HCT116 (cell line): Measurements from ENCODE around the gene MED13L. TPM values are rescaled to one million over a fixed set of nuclear protein-coding genes. Genes with fewer than 3 reads are reported as not detected.

ENCODE experiments used
- ATAC-seq: fragments of 200-7000 bp; cut with Tn5 transposase; 2 replicates; pipeline ENCODE4 v1.9.1; 2020; ENCODE audit warnings: mild to moderate bottlenecking, moderate library complexity
- BruUV-seq: library from RNA; stranded (reverse); fragments of 400-500 nt; replicated peaks from 2 replicates; lab custom pipeline; 2021; lab: Mats Ljungman, UMichigan
- CTCF ChIA-PET: fragments of 300-600 bp; sonication (Branson Sonifier 250); formaldehyde crosslinking; loops from one replicate; lab custom pipeline; 2021; ENCODE audit warnings: antibody characterized with exemption; lab: Charles Lee
- POLR2A ChIA-PET: fragments of 300-600, 350-600 bp; sonication (Branson Sonifier 250); formaldehyde crosslinking; loops from one replicate; lab custom pipeline; 2021; ENCODE audit warnings: antibody characterized with exemption; lab: Charles Lee
- RAD21 ChIA-PET, 2 experiments: fragments of 300-600 bp; sonication (Branson Sonifier 250); formaldehyde crosslinking; loops; one replicate each; lab custom pipeline; 2023; ENCODE audit warnings: low total read pairs in 2 of 2; ENCODE audit not compliant: uncharacterized antibody in 2 of 2, unreplicated experiment in 2 of 2, low non-redundant PET in 1 of 2; lab: Charles Lee
- DNase-seq: peaks from one replicate; pipeline ENCODE4 v3.0.0-alpha.2; 2010; ENCODE audit warnings: low read depth, low spot score
- H2AFZ ChIP-seq: fragments of 200-600 bp; shearing (Covaris generic), sonication (generic); 2 replicates; pipeline ENCODE4 v1.6.1; 2017; ENCODE audit warnings: low read depth, mixed run types, mixed read lengths, antibody characterized with exemption, low read length; ENCODE audit not compliant: poor library complexity, severe bottlenecking
- H3K27ac ChIP-seq: 2 replicates; pipeline ENCODE4 v1.5.1; 2012; ENCODE audit warnings: low read depth, low read length
- H3K27me3 ChIP-seq: fragments of 200-600 bp; sonication (generic); 2 replicates; pipeline ENCODE4 v1.6.1; 2016; ENCODE audit warnings: mixed run types, low read length, mixed read lengths; ENCODE audit not compliant: insufficient read depth
- H3K36me3 ChIP-seq, 2 experiments: fragments of 200-500 bp in 1 of 2; fragments of 200-600 bp in 1 of 2; sonication (Bioruptor generic) in 1 of 2; sonication (generic) in 1 of 2; 2 replicates each; pipeline versions ENCODE4 v1.5.1 to v1.6.1; 2014 to 2016; ENCODE audit warnings: low read length in 2 of 2, inconsistent platforms in 1 of 2, mixed read lengths in 1 of 2, mixed run types in 1 of 2; ENCODE audit not compliant: insufficient read depth in 2 of 2, control insufficient read depth in 1 of 2
- H3K4me1 ChIP-seq, 2 experiments: fragments of 200-600 bp in 1 of 2; sonication (generic) in 1 of 2; 2 replicates each; pipeline versions ENCODE4 v1.5.1 to v1.6.1; 2012 to 2017; ENCODE audit warnings: low read length in 2 of 2, inconsistent platforms in 1 of 2, mild to moderate bottlenecking in 1 of 2, mixed read lengths in 1 of 2, mixed run types in 1 of 2, moderate library complexity in 1 of 2; ENCODE audit not compliant: insufficient read depth in 2 of 2, control insufficient read depth in 1 of 2
- H3K4me2 ChIP-seq: fragments of 200-600 bp; sonication (generic); 2 replicates; pipeline ENCODE4 v1.6.1; 2017; ENCODE audit warnings: mixed run types, low read length, mixed read lengths
- H3K4me3 ChIP-seq, 2 experiments: fragments of 200-600 bp in 1 of 2; sonication (generic) in 1 of 2; replicated peaks in 1 of 2; 2 replicates each; pipeline ENCODE4 v1.5.1; 2011 to 2016; ENCODE audit warnings: low read length in 2 of 2, control low read depth in 1 of 2, low read depth in 1 of 2, mild to moderate bottlenecking in 1 of 2, mixed read lengths in 1 of 2, mixed run types in 1 of 2
- H3K79me2 ChIP-seq: fragments of 200-600 bp; sonication (generic); 2 replicates; pipeline ENCODE4 v1.6.1; 2017; ENCODE audit warnings: mild to moderate bottlenecking, mixed run types, low read length, moderate library complexity, mixed read lengths; ENCODE audit not compliant: insufficient read depth
- H3K9ac ChIP-seq: fragments of 200-600 bp; sonication (generic); 2 replicates; pipeline ENCODE4 v1.6.1; 2016; ENCODE audit warnings: low read length, mixed read lengths
- H3K9me2 ChIP-seq: fragments of 200-600 bp; sonication (generic), shearing (Covaris generic); 2 replicates; pipeline ENCODE4 v1.6.1; 2017; ENCODE audit warnings: mixed run types, mild to moderate bottlenecking, moderate library complexity; ENCODE audit not compliant: insufficient read depth
- H3K9me3 ChIP-seq, 2 experiments: fragments of 200-500 bp in 1 of 2; fragments of 200-600 bp in 1 of 2; sonication (Bioruptor generic) in 1 of 2; sonication (generic) in 1 of 2; 2 replicates each; pipeline ENCODE4 v1.6.1; 2014 to 2017; ENCODE audit warnings: low read length in 2 of 2, mixed read lengths in 2 of 2, inconsistent platforms in 1 of 2, low read depth in 1 of 2, mild to moderate bottlenecking in 1 of 2, mixed run types in 1 of 2, moderate library complexity in 1 of 2; ENCODE audit not compliant: control insufficient read depth in 1 of 2, insufficient read depth in 1 of 2
- H4K20me1 ChIP-seq: fragments of 200-600 bp; sonication (generic), shearing (Covaris generic); 2 replicates; pipeline ENCODE4 v1.6.1; 2017; ENCODE audit warnings: mixed run types, mild to moderate bottlenecking, moderate library complexity; ENCODE audit not compliant: insufficient read depth
- ATF3 ChIP-seq: IDR thresholded peaks from 2 replicates; pipeline ENCODE4 v1.6.1; 2012
- CBX3 ChIP-seq: IDR thresholded peaks from 2 replicates; pipeline ENCODE4 v1.6.1; 2012; ENCODE audit warnings: low read depth
- CEBPB ChIP-seq: IDR thresholded peaks from 2 replicates; pipeline ENCODE4 v1.6.1; 2012; ENCODE audit warnings: low read depth
- EGR1 ChIP-seq: IDR thresholded peaks from 2 replicates; pipeline ENCODE4 v1.6.1; 2012; ENCODE audit warnings: low read depth
- EZH2 ChIP-seq: fragments of 200-600 bp; sonication (generic); IDR thresholded peaks from 2 replicates; pipeline ENCODE4 v1.6.1; 2017; ENCODE audit warnings: antibody characterized with exemption, mixed run types
- EZH2phosphoT487 ChIP-seq: fragments of 200-600 bp; IDR thresholded peaks from 2 replicates; pipeline ENCODE4 v1.6.1; 2018; ENCODE audit warnings: antibody characterized with exemption, borderline replicate concordance
- FOSL1 ChIP-seq: IDR thresholded peaks from 2 replicates; pipeline ENCODE4 v1.6.1; 2012; ENCODE audit warnings: low read depth
- POLR2A ChIP-seq: IDR thresholded peaks from 2 replicates; pipeline ENCODE4 v1.7.0; 2011; ENCODE audit warnings: borderline replicate concordance; ENCODE audit not compliant: insufficient read depth, insufficient read length; ENCODE audit errors: extremely low read depth
- POLR2AphosphoS5 ChIP-seq: IDR thresholded peaks from 2 replicates; pipeline ENCODE4 v1.6.1; 2011; ENCODE audit warnings: mild to moderate bottlenecking, low read depth, low read length, moderate library complexity
- RAD21 ChIP-seq: IDR thresholded peaks from 2 replicates; pipeline ENCODE4 v1.6.1; 2012; ENCODE audit warnings: low read depth, mild to moderate bottlenecking
- SIN3A ChIP-seq: IDR thresholded peaks from 2 replicates; pipeline ENCODE4 v1.6.1; 2012; ENCODE audit warnings: low read depth
- SP1 ChIP-seq: IDR thresholded peaks from 2 replicates; pipeline ENCODE4 v1.6.1; 2012; ENCODE audit warnings: low read depth
- SRF ChIP-seq: IDR thresholded peaks from 2 replicates; pipeline ENCODE4 v1.6.1; 2012; ENCODE audit warnings: low read depth
- YY1 ChIP-seq: IDR thresholded peaks from 2 replicates; pipeline ENCODE4 v1.6.1; 2011; ENCODE audit warnings: low read length, low read depth, moderate library complexity, mild to moderate bottlenecking; ENCODE audit not compliant: insufficient replicate concordance; ENCODE audit errors: extremely low read depth
- ZFX ChIP-seq: fragments of 450-650 bp; IDR thresholded peaks from 2 replicates; pipeline ENCODE4 v1.6.1; 2017
- intact Hi-C: fragments of 100-400 bp; cut with micrococcal nuclease; formaldehyde crosslinking; loops from 2 replicates; pipeline ENCODE4 v1.10.0; 2022
- total RNA-seq: library from RNA; stranded (reverse); gene quantifications from one replicate; pipeline ENCODE4 v1.2.1, GENCODE V29; 2021; ENCODE audit not compliant: unreplicated experiment
- TF ChIP-seq, protein P1 (sequence below), 3 experiments: fragments of 200-600 bp in 1 of 3; sonication (generic) in 1 of 3; IDR thresholded peaks in 2 of 3; conservative IDR thresholded peaks in 1 of 3; 2 replicates each; pipeline ENCODE4 v1.5.1; 2012 to 2017; ENCODE audit warnings: low read depth in 2 of 3, low read length in 2 of 3, antibody characterized with exemption in 1 of 3, borderline replicate concordance in 1 of 3, control low read depth in 1 of 3, mild to moderate bottlenecking in 1 of 3, mixed read lengths in 1 of 3, mixed run types in 1 of 3, moderate library complexity in 1 of 3; ENCODE audit not compliant: insufficient read depth in 1 of 3

The MED13L gene
- total RNA-seq, 1 experiment from 2014 or later: 176 TPM

- Histone ChIP-seq H3K9me2 (no peaks in the 10 kb centered on the region), H3K9ac (no peak overlapping the region), H3K9me3 (no peaks in the 10 kb centered on the region), H3K36me3 (no peaks in the 10 kb centered on the region), H3K27me3 (no peaks in the 10 kb centered on the region), H3K4me1 (peaks cover 0 to 42% of the 10 kb centered on the region in 2 experiments; a peak in 3 of 4 replicates), H3K4me2 (no peak overlapping the region), H3K27ac (no peak overlapping the region), H4K20me1 (peaks cover 71% of the 10 kb centered on the region; the same call in 1 of the 2 replicates), H3K79me2 (peaks cover 99% of the 10 kb centered on the region), H2AFZ (no peak overlapping the region), H3K4me3 (no peak overlapping the region)
- DNase-seq: no peak
- BruUV-seq: no TSS peak
- POLR2A ChIA-PET: interaction anchor here (0.8 kb wide), 1 partner anchor 113 kb away, joined by 4 read pairs; no protein-coding TSS in a partner anchor
- intact Hi-C loops: no loop called here
- TF ChIP-seq RAD21: no peak
- TF ChIP-seq, protein P1, sequence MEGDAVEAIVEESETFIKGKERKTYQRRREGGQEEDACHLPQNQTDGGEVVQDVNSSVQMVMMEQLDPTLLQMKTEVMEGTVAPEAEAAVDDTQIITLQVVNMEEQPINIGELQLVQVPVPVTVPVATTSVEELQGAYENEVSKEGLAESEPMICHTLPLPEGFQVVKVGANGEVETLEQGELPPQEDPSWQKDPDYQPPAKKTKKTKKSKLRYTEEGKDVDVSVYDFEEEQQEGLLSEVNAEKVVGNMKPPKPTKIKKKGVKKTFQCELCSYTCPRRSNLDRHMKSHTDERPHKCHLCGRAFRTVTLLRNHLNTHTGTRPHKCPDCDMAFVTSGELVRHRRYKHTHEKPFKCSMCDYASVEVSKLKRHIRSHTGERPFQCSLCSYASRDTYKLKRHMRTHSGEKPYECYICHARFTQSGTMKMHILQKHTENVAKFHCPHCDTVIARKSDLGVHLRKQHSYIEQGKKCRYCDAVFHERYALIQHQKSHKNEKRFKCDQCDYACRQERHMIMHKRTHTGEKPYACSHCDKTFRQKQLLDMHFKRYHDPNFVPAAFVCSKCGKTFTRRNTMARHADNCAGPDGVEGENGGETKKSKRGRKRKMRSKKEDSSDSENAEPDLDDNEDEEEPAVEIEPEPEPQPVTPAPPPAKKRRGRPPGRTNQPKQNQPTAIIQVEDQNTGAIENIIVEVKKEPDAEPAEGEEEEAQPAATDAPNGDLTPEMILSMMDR (IDR thresholded peaks at IDR 0.05 in 2 of 3, conservative IDR thresholded peaks at IDR 0.05 in 1 of 3; ENCODE audit: borderline replicate concordance in 1 of 3, insufficient read depth in 1 of 3, low read depth in 2 of 3, low read length in 2 of 3): no peak
- TF ChIP-seq ATF3: no peak
- no peak for TF ChIP-seq EZH2
- TF ChIP-seq POLR2A: no peak
- TF ChIP-seq FOSL1: no peak
- TF ChIP-seq SIN3A: no peak
- no peak for TF ChIP-seq ZFX
- TF ChIP-seq YY1: no peak
- no peak for TF ChIP-seq POLR2AphosphoS5
- TF ChIP-seq CBX3: no peak
- TF ChIP-seq EZH2phosphoT487: no peak
- no peak for TF ChIP-seq EGR1
- no peak for TF ChIP-seq SP1
- TF ChIP-seq SRF: no peak
- no peak for TF ChIP-seq CEBPB
- RAD21 ChIA-PET: no interaction called here
- no peak; the same call in 1 of the 2 replicates for ATAC-seq
- CTCF ChIA-PET: interaction anchor here (0.8 to 2.3 kb wide), 3 partner anchors 10 to 11 kb away, joined by 3 to 9 read pairs (median 5); no protein-coding TSS in a partner anchor
These were observed 30.1 kb downstream of the MED13L start for GRCh38 chr12:116247377-116247776.
